HEK293 (cell line): ENCODE data around the gene DNAJB2.

Experiments
- CTCF ChIP-seq: fragments of 450-650 bp; formaldehyde crosslinking; IDR thresholded peaks from 2 replicates; pipeline ENCODE4 v1.5.1; 2016; ENCODE audit warnings: missing biosample characterization, missing genetic modification characterization
- ZNF37A ChIP-seq: fragments of 450-650 bp; IDR thresholded peaks from 2 replicates; pipeline ENCODE4 v1.5.1; 2018; ENCODE audit warnings: missing biosample characterization, missing genetic modification characterization
- ZNF48 ChIP-seq: fragments of 450-650 bp; formaldehyde crosslinking; IDR thresholded peaks from 2 replicates; pipeline ENCODE4 v1.5.1; 2016; ENCODE audit warnings: missing biosample characterization, missing genetic modification characterization

GRCh38 chr2:219279151-219279915 lies at the start of gene DNAJB2:
- no peak for TF ChIP-seq ZNF48
- TF ChIP-seq CTCF (tag by site-specific recombination), result peak; percentile 87
- TF ChIP-seq ZNF37A (tag by site-specific recombination), result no peak
